GM19395 (cell line): ENCODE data around the gene MYL12A.
"Not testable (repeated sequence)": the region's sequence is repeated elsewhere in the genome, so short reads cannot be mapped to it uniquely, and the experiment has no call there.

Experiments used
- ATAC-seq: cut with Tn5 transposase; IDR thresholded peaks from one replicate; pipeline ENCODE4 v1.9.1; 2021; ENCODE audit warnings: mild to moderate bottlenecking, moderate library complexity; ENCODE audit not compliant: unreplicated experiment

The MYL12A gene

DNA sequence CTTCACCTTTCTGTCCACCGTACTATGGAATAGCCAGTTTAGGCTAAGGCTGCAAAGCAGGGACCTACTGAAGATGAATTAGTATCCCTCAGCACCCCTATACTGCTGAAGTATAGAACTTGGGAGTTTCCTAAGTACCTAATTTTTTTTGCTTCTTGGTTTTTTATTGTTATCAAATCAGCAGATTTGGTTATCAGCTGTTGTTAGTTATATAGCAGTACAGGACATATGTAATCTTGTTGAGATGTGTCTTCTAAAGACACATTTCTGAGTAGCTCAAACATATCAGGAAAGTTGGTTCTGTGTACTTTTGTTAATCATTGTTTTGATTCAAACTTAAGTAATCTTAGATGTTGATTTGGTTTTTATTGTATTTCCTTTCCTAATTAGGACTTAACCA is 5.2 kb downstream of the MYL12A start:
- no peak for ATAC-seq

DNA sequence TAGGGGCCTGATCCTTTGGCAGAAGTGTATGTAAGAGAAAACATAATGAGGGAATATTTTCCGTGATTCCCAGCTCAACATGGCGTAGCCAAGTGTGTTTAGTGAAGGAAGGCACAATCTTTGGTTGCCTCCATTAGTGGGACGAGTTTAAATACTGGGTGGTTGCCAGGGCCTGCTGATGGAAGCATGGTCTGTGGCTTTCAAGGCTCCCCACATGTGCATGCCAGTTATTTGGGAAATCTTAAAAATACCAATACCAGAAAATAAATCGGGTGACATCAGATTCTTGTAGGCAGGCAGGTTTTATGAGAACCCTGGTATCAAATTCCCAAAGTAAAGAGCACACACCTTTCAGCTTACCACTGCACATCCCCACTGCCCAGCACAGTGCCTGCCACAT is 7.1 kb downstream of the MYL12A start:
- no peak for ATAC-seq

DNA sequence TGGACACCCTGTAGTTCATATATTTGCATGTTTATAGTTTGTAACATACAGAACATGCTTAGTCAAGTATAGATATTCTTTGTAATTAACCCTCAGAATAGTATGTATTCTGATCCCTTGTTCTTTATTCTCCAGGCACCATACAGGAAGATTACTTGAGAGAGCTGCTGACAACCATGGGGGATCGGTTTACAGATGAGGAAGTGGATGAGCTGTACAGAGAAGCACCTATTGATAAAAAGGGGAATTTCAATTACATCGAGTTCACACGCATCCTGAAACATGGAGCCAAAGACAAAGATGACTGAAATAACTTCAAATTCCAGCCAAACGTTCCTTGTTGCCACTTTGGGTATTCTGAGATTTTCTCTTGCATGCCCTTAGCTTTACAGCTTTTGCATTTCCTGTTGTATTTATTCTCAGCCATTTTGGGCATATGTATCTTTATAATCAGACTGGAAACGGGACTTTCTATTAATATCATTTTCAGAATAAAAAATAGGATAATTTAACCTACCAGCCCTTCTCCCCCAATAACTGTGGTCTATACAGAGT is 8.1 kb downstream of the MYL12A start:
- no peak for ATAC-seq

DNA sequence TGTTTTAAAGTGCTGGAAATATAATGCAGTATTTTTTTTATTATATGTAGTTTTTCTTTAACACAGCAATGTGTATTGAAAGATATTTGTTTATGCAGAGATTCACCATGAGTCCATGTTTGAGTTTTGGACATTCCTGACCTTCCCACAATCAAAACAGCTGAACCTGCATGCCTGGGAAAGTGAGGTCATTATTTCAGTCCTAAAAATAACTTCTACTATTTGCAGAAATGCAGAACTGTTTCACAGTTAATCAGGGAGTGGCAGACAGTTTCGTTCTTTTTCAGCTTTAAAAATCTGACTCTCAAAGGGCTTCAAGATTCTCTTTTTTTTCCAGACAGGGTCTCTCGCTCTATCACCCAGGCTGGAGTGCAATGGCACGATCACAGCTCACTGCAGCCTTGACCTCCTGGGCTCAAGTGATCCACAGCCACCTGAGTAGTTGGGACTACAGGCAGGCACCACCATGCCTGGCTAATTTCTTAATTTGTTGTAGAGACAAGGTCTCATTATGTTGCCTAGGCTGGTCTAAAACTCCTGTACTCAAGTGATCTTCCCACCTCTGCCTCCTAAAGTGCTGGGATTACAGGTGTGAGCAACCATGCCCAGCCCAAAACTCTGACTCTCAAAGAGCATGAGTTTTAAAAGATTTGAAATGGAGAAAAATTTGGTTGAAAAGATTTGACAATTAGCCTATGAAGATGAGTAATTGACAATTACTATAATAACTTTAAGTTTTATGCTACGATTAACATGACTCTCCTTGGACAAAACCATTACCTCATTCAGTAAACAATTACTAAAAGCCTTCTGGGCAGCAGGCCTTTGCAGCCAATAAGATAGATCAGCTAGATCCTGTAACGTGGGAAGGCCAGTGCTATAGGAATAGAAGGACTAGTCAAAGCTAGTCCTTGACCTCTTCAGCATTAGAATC is 9.4 kb downstream of the MYL12A start:
- no peak for ATAC-seq

DNA sequence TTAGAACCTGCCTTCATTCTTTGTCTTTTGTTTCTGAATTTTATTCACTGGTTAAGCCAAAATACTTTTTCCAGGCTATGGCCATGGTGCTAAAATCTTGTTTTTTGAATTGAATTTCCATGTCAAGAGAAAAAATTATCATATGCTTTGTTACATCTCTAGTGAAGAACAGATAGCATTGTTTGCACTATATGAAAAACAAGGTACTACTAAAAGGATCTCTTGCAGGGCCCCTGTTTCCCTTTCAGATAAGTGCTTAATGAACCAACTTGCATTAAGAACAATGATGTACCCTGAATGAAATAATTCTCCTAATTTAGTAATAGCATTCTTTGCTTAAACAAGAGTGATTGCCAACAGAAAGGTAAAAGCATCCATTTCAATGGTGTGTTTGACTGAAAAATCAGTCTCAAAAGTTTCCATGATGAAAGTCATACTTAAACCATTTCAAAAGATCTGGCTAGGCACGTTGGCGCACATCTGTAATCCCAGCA is 10.1 kb downstream of the MYL12A start:
- ATAC-seq: no peak

DNA sequence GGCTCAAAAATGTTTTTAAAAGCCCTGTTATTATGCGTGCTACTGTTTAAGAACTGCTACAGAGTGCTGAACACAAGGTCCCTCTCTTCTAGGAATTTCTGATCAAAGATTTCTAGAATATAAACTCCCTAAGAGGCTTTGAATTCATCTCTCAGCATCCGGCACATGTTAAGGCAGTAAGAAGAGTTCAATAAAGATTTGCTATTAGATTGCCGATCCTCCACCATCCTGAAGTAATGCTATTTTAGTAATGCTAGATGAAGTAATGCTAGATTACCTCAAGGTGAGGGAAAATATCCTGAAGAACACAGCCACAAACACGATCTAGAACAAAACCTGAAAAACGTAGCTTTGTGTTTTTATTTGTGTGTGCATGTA is 13.4 kb downstream of the MYL12A start:
- no peak for ATAC-seq

DNA sequence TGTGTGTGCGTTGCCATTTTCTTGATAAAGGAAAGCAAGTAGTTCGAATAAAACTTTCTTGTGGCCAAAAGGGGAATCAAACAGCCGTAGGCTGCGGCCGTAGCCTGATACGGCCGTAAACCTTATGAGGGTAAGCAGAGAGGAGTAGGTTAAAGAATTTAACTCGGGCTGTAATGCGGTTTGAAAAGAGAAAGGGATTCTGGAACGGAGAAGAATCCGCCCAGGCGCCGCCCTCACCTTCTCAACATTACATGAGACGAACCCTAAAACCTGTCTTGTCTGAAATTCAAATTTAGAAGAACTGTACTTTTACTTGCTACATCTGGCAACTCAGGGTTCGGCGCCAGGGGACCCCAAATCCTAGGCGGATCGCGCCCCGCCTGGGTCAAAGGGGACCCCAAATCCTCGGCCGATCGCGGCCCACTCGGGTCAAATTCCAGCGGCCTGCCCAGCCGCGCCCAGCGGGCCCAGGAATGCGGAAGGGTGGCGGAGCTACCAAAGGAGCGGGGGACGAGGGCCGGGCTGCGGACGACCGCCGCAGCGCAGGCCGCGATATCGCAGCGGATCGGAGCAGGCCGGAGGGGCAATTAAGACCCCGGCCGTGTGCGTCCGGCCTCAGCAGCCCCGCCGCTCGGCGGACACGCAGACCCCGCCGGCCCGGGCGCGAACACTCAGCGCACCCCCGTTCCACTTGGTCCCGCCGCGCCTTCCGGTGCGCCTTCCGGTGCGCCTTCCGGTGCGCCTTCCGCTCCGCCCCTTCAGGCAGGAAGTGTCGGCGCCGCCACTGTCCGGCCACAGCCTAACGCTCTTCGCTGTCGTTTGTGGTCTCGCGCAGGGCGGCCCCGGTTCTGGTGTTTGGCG is 14.0 kb downstream of the MYL12A start, which contains the start of gene MYL12B:
MYL12B (plus strand) TSS at position 761 of the 861 bp plus-strand sequence. CDS start 10,766 bp downstream, outside the sequence.
- ATAC-seq: peak; percentile 83

DNA sequence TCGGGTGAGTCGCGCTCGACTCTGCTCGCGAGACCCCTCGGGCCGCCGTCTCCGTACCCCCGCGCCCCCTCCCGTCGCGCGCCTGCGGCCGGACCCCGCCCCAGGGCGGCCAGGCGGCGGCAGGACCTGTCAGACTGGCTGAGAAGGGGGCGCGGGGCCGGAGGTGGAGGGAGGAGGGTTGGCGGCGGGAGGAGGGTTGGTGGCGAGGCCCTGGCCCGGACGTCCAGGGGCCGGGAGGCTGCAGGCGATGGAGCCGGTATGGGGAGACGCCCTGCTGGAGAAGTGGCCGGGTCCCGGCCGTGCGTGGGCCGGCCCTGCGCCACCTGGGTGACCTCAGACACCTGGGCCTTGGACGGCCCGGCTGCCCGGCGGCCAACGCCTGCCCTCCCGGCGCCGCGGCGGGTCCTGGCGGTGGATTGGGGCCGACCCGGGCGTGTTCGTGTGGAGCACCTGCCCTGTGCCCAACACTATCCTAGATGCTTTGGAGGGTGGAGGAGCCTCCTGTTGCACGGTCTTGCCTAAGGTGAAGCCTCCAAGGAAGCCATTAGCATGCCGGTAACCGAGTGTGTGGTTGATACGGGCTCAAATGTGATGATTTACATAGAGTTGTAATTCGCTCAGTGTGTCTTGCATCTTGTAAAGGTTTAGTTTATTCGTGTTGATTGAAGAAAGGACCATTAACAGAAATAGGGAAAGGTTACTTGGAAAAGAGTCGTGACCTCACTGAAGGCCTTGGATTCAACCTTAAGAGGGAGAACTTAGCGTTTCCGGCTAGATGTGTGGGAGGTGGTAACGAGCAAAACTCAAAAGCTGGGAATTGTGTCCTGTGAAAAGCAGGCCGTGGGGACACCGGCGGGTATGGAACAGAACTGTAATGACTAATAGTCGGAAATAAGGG is 14.9 kb downstream of the MYL12A start:
- peak; percentile 35 for ATAC-seq

DNA sequence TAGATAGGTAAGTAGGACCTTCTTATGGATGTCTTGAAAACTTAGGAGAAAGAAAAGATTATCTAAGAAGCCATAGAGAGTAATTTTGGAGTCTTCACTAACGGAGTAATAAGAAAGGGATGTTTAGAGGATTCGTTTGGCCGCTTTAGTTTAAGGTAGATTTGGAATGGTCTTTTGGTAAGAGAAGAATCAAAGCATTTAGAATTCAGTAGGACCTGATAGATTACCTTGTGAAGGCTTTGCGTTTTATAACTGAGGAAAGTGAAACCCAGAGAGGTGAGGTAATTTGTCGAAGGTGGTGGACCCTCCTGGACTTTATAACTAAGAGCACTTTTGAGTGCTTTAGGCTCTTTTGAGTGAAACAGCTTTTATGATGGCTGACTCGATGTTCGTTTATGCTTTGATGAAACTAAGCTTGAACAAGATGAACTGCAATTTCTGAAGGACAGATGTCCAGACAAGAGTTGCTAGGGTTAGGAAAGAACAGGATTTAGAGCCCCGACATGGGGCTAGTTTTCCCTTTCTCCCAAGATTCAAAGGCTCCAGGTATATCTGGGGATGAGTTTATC is 15.6 kb downstream of the MYL12A start:
- no peak for ATAC-seq

DNA sequence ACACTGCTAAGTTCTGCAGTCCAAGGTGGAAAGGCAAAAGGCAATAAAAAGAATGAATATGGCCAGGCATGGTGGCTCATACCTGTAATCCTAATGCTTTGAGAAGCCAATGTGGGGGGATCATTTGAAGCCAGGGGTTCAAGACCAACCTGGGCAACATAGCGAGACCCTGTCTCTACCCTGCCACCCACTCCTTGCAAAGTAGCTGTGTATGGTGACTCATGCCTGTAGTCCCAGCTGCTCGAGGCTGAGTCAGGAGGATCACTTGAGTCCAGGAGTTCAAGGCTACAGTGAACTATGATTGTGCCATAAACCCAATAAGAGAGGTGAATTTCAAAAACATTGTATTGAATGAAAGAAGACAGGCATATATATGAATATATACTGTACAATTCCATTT is 16.8 kb downstream of the MYL12A start:
- ATAC-seq: no peak

DNA sequence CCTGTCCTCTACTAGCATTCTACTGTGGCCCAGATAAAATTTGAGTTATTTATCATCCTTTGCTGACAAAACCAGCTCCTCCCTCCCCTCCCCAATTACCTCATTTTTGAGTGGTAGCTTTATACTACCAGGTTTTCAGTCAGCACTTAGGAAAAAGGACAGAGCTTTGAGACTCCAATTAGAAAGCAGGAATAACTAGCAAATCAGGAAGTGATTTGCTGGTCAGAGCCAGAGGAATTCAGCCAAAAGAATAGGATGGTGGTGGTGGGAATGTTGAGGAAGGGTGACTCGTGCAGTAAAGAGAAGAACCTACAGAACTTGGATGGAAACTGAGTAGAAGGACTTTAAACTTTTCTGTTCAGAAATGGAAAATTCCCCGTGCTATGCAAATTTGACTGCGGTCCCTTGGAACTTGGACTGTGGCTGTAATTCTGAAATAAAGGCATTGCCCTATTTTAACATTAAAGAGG is 18.0 kb downstream of the MYL12A start:
- ATAC-seq: no peak

DNA sequence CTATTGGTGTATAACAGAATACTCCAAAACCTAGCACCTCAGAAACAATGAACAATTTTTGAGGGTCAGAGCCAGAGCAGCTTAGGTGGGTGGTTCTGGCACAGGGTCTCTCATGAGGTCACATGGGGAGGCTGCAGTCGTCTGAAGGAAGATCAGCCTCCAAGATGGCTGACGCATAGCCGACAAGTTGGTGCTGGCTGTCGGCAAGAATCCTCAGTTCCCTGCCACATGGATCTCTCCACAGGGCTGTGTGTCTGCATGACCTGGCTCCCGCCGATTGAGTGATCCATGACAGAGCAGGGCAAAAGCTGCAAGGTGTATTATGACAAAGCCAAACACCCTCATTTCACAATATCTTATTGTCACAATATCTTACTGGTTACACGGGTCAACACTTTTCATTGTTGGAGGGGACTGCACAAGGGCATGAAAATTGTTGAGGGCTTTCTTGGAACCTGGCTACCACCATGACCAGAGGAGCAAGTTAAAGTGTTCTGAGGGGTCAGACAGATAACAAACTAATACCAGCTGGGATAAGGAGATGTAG is 18.5 kb downstream of the MYL12A start:
- no peak for ATAC-seq

DNA sequence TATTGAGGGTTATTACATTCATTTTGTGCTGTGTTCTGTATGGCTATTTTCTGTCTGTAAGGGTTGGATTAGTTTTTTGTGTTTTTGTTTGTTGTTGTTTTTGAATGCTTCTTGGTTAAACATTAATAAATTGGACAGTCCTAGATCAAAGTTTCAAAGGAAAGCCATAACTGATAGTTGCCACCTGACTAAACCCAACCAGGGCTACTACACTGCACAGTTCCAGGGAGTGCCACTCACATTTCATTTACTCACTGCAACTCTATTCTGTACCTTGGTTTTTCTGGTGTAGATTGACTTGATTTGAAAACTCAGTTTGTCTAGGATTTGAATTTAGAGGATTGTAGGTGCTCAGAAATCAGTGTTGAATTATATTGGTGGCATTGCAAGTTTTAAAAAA is 20.7 kb downstream of the MYL12A start:
- no peak for ATAC-seq

DNA sequence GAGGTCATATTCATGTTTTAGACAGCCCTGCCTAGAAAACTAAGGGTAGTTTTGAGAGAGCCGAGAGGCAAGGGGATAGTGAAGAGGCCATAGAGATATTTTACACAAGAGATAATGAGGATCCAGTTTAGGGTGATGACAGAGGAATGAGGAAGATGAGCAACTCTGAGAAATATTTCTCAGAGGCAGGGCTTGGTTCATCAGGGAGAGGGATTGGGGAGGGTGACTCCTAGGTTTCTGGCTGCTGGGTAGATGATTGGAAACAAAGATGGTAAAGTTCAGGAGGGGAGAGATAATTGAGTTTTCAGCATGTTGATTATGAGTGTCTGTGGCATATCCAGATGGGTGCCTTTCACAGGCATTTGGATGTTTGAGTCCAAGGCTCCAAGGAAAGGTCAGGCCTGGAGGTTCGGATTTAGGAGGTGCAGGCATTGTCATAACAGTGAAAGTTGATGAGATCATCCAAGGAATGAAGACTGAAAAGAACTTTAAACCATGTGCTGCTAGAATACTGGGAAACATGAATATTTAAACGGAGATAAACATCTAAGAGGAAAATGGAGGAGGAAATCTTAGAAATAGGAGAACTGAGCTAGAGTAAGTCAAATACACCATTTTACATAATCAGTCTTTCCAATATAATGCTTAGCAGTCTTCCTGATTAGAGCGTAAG is 21.8 kb downstream of the MYL12A start:
- no peak for ATAC-seq

DNA sequence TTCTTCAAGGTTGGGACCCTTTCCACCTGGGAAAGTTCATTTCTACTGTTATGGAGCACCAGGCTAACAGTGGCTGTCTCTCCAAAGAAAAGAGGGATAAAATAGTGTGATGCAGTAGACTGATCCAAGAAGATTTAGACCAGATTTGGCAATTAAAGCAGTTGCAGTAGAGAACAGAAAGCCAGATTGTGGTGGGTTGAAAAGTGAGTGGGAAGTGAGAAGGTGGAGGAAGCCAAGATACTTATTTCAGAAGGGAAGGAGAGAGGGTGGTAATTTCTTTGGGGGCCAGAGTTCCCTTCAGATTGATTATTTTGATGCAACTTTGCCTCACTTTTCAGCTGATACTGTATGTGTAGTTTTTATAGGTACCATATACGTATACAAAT is 22.3 kb downstream of the MYL12A start:
- no peak for ATAC-seq

DNA sequence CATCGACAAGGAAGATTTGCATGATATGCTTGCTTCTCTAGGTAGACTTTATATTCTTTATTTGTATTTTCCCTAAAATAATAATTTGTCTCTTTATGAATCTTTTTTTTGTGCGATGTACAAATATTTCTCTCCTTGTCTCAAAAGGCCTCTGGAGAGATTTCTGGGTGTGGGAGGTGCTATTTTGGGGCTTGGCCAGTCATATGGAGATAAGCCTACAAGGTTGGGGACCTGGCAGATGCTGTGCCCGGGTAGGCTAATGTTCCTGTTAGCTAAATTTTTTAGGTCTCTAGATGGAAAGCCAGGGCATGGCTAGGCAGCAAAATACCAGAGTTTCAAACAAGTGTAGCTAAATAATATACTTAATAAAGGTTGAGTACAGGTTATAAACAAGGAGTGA is 25.4 kb downstream of the MYL12A start:
- no peak for ATAC-seq

DNA sequence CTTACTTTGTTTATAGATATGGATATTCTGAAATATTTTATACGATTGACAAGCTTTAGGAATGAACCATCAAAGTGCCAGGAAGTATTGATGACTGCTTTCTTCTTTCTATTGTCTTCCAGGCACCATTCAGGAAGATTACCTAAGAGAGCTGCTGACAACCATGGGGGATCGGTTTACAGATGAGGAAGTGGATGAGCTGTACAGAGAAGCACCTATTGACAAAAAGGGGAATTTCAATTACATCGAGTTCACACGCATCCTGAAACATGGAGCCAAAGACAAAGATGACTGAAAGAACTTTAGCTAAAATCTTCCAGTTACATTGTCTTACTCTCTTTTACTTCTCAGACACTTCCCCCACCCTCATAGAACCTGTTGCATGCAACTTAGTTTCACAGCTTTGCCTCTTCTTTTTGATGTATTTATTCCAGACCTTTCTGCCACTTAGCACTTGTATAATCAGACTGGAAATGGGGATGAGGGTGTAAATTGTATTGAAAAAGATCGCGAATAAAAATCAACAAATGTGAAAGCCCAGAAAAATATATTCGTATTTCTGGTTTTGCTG is 30.1 kb downstream of the MYL12A start:
- not testable (repeated sequence) for ATAC-seq
